ENCODE measurements around the gene AMOTL2.

Gene AMOTL2

DNA sequence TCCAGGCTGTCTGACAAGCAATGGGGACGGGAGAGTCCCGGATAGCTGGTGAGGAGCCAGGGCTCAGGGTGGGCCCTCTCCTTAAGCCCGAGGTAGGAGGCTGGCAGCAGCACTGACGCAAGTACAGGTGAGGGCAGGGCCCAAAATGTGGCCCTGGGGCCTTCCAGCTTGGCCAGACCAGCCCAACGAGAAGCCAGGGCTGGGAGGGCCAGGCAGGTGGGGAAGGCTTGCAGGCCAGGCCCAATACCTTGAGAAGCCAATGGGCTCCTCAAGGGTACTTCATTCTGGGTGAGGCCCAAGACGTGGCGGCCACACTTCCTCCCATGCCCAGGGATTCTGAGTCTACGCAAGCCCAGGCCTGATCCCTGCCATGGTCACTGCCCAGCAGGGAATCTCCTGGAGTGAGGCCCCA, 37.2 kb downstream of the AMOTL2 start:
- no peak overlapping the region for H3K4me3 ChIP-seq (ENCODE audit: low read depth, low read length)
- H3K9me3 ChIP-seq (ENCODE audit: severe bottlenecking) = no peaks in the 10 kb centered on the region
- no peaks in the 10 kb centered on the region for H3K27me3 ChIP-seq (ENCODE audit: insufficient read depth, low read depth, severe bottlenecking)
- H3K36me3 ChIP-seq = no peaks in the 10 kb centered on the region
- DNase-seq = no peak
- H3K27ac ChIP-seq = no peak overlapping the region
- TF ChIP-seq, protein P1, sequence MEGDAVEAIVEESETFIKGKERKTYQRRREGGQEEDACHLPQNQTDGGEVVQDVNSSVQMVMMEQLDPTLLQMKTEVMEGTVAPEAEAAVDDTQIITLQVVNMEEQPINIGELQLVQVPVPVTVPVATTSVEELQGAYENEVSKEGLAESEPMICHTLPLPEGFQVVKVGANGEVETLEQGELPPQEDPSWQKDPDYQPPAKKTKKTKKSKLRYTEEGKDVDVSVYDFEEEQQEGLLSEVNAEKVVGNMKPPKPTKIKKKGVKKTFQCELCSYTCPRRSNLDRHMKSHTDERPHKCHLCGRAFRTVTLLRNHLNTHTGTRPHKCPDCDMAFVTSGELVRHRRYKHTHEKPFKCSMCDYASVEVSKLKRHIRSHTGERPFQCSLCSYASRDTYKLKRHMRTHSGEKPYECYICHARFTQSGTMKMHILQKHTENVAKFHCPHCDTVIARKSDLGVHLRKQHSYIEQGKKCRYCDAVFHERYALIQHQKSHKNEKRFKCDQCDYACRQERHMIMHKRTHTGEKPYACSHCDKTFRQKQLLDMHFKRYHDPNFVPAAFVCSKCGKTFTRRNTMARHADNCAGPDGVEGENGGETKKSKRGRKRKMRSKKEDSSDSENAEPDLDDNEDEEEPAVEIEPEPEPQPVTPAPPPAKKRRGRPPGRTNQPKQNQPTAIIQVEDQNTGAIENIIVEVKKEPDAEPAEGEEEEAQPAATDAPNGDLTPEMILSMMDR (IDR thresholded peaks at IDR 0.05; ENCODE audit: low read depth, low read length) = no peak

DNA sequence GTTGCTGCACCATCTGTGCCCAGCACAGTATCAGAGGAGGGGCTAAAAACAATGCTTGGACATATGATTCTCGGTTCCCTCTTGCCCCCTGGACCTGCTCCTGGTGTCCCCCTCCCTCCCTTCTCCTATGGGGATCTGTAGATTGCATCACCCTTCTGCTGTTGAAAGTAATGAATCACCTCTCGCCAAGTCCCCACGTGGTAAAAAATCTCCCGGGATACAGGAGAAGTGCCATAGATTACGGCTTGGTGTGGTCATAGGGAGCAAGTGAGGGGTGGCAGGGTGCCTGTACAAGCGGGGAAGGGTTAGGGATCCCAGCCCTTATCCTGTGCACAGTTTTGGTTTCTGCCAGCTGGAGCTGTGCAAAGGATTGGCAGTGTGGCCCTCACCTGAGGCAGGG, 37.7 kb downstream of the AMOTL2 start:
- H3K36me3 ChIP-seq = no peaks in the 10 kb centered on the region
- no peaks in the 10 kb centered on the region for H3K9me3 ChIP-seq (ENCODE audit: severe bottlenecking)
- H3K4me3 ChIP-seq (ENCODE audit: low read depth, low read length) = no peak overlapping the region
- TF ChIP-seq, protein P1 (IDR thresholded peaks at IDR 0.05; ENCODE audit: low read depth, low read length) = no peak
- no peak overlapping the region for H3K27ac ChIP-seq
- no peaks in the 10 kb centered on the region for H3K27me3 ChIP-seq (ENCODE audit: insufficient read depth, low read depth, severe bottlenecking)
- DNase-seq = no peak

DNA sequence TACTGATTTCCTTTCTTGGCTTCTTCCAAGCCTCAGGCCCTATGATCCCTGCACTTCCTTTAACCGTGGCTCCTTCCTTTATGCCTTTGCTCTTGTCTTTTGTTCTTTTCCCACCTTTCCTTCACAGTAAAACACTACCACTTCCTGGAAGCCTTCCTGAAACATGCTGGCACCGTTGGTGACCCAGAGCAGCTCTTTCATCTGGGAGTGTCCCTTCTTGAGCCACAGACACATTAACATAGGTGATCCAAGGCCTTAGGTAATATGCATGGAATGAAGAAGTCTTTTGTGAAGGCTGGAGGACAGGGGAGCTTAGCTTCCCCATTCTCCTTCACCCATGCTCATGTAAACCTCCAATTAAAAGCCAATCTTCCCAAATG, 39.4 kb downstream of the AMOTL2 start:
- TF ChIP-seq, protein P1 (IDR thresholded peaks at IDR 0.05; ENCODE audit: low read depth, low read length) = no peak
- Histone ChIP-seq H3K9me3 (ENCODE audit: severe bottlenecking) (no peaks in the 10 kb centered on the region), H3K36me3 (no peaks in the 10 kb centered on the region), H3K27ac (no peak overlapping the region), H3K27me3 (ENCODE audit: insufficient read depth, low read depth, severe bottlenecking) (no peaks in the 10 kb centered on the region), H3K4me3 (ENCODE audit: low read depth, low read length) (no peak overlapping the region)
- DNase-seq = no peak

DNA sequence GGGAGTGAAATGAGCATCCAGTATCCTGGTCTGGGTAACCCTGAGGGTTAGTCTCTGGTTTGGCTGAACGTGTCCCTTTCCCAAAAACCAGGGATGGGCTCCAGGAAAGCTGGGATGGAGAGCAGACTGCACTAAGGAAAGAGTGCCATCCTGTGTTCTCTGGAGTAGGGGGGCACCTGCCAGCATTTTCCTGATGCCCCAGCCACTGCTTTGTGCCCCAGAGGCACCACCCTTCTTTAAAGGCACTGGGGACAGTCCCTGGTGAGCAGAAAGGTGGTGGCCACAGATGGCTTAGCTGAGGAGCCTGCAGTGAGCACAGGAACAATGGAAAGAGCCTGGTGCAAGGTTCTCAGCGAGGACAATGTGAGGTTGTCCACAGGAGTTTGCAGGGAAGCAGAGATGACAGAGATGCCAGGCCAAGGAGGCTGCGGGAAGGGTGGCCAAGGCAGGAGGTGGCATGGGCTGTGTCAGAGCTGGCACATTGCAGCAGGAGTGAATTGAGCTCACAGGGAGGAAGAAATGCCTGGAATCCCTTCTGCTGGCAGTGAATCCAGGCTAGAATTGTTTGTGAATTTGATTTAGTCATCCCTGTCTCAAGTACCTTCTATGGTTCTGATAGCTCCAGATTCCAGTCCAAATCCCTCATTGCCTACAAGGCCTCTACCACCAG, 39.9 kb downstream of the AMOTL2 start:
- no peak for DNase-seq
- Histone ChIP-seq H3K27me3 (ENCODE audit: insufficient read depth, low read depth, severe bottlenecking) (no peaks in the 10 kb centered on the region), H3K4me3 (ENCODE audit: low read depth, low read length) (no peak overlapping the region), H3K36me3 (no peaks in the 10 kb centered on the region), H3K27ac (no peak overlapping the region; the same call in 1 of the 2 replicates), H3K9me3 (ENCODE audit: severe bottlenecking) (no peaks in the 10 kb centered on the region)
- TF ChIP-seq, protein P1 (IDR thresholded peaks at IDR 0.05; ENCODE audit: low read depth, low read length) = no peak

DNA sequence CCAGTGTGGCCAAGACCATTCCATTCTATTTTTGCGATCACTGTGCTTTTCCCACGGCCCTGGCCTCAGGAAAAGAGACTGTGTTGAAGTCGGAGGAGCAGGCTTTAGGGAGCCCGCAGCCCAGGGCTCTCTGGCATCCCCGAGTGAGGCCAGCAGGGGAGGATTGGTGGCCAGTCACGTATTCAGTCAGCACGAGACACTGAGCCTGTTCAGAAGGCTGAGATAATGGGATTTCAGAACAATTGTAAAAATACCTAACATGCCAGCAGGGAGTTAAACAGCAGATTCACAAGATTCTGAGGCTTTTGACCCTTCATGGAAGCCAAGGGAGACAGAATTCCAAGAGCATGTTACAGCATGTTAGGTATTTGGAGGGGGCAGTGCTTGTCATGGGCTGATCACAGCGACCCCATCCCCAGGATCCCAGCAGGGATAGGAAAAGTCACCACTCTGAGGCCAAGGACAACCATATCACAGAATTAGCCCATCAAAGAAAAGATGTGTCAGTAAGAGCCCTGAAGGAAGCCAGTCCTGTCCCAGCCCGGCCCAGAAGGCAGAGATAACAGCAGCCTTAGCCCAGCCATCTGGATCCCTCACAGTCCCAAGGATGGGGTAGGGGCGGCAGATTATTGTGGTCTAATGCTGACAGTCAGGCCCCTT, 40.6 kb downstream of the AMOTL2 start:
- Histone ChIP-seq H3K9me3 (ENCODE audit: severe bottlenecking) (no peaks in the 10 kb centered on the region), H3K36me3 (no peaks in the 10 kb centered on the region), H3K27ac (peak overlapping the region; percentile 32), H3K4me3 (ENCODE audit: low read depth, low read length) (no peak overlapping the region), H3K27me3 (ENCODE audit: insufficient read depth, low read depth, severe bottlenecking) (no peaks in the 10 kb centered on the region)
- peak; percentile 55 for DNase-seq
- TF ChIP-seq, protein P1 (IDR thresholded peaks at IDR 0.05; ENCODE audit: low read depth, low read length) = 0 out of 2 replicates have a peak, but pooled peaks have one; percentile 9

All from WERI-Rb-1 (cell line).